Fibroblast of skin of scalp (primary cell): ENCODE measurements around the gene HOXC6.
"Not testable (repeated sequence)": the region's sequence is repeated elsewhere in the genome, so short reads cannot be mapped to it uniquely, and the experiment has no call there.

ENCODE experiments used
- DNase-seq: peaks from one replicate; pipeline ENCODE4 v3.0.0-alpha.2; 2013

Gene HOXC6

GRCh38 chr12:54058128-54058768, 30.0 kb downstream of the HOXC6 start:
- DNase-seq: no peak

- DNase-seq: no peak
These were observed 31.4 kb downstream of the HOXC6 start for GRCh38 chr12:54059668-54060067.

GRCh38 chr12:54060174-54060974, 32.1 kb downstream of the HOXC6 start:
- no peak for DNase-seq

GRCh38 chr12:54060975-54061778, 32.9 kb downstream of the HOXC6 start:
- DNase-seq: no peak

GRCh38 chr12:54065677-54066076, 37.4 kb downstream of the HOXC6 start:
- DNase-seq: no peak

GRCh38 chr12:54066408-54066807, 38.2 kb downstream of the HOXC6 start:
- DNase-seq: no peak

- DNase-seq: no peak
These were observed 40.3 kb downstream of the HOXC6 start for GRCh38 chr12:54068418-54069070.

- no peak for DNase-seq
These were observed 43.7 kb downstream of the HOXC6 start for GRCh38 chr12:54071942-54072341.

- DNase-seq: no peak
These were observed 46.1 kb downstream of the HOXC6 start for GRCh38 chr12:54074308-54074707.

GRCh38 chr12:54075409-54075808, 47.2 kb downstream of the HOXC6 start:
- DNase-seq: no peak

GRCh38 chr12:54075974-54076373, 47.7 kb downstream of the HOXC6 start:
- no peak for DNase-seq

GRCh38 chr12:54077843-54078242, 49.6 kb downstream of the HOXC6 start:
- DNase-seq: not testable (repeated sequence)

- not testable (repeated sequence) for DNase-seq
These were observed 50.9 kb downstream of the HOXC6 start for GRCh38 chr12:54079115-54079514.
